Kidney (tissue), 14 donors: Measurements from ENCODE around the gene ATG4A. TPM values are rescaled to one million over a fixed set of nuclear protein-coding genes. Genes with fewer than 3 reads are reported as not detected.

Experiments
- DNase-seq, 5 donors: peaks; one replicate each; pipeline ENCODE4 v3.0.0-alpha.2; 2013 to 2020
- FAIRE-seq: peaks from 2 replicates; lab custom pipeline; 2012; peaks lifted over from hg19 to GRCh38; lab: Jason Lieb, UNC
- H3K27ac ChIP-seq, 2 donors: one replicate each; pipeline ENCODE4 v1.7.0; 2013; ENCODE audit warnings: low read depth in 2 of 2, low read length in 2 of 2, inconsistent platforms in 1 of 2
- H3K27me3 ChIP-seq: one replicate; pipeline ENCODE4 v1.7.1; 2013; ENCODE audit warnings: low read length, inconsistent platforms; ENCODE audit not compliant: control insufficient read depth, insufficient read depth
- H3K36me3 ChIP-seq, 3 donors: one replicate each; pipeline versions ENCODE4 v1.7.0 to v1.7.1; 2013; ENCODE audit warnings: low read length in 3 of 3, control low read depth in 1 of 3, inconsistent platforms in 1 of 3; ENCODE audit not compliant: insufficient read depth in 3 of 3, control insufficient read depth in 2 of 3
- H3K4me1 ChIP-seq, 3 donors: one replicate each; pipeline versions ENCODE4 v1.7.0 to v1.7.1; 2013; ENCODE audit warnings: low read length in 3 of 3, inconsistent platforms in 1 of 3, low read depth in 1 of 3; ENCODE audit not compliant: control insufficient read depth in 2 of 3, insufficient read depth in 2 of 3
- H3K4me3 ChIP-seq, 3 donors: one replicate each; pipeline versions ENCODE4 v1.7.0 to v1.8.1; 2013; ENCODE audit warnings: low read length in 3 of 3, control low read depth in 1 of 3, inconsistent platforms in 1 of 3
- H3K9ac ChIP-seq, 3 donors: one replicate each; pipeline versions ENCODE4 v1.7.0 to v1.7.1; 2013; ENCODE audit warnings: low read length in 3 of 3, control low read depth in 1 of 3, inconsistent platforms in 1 of 3
- H3K9me3 ChIP-seq, 3 donors: one replicate each; pipeline versions ENCODE4 v1.7.0 to v1.7.1; 2013; ENCODE audit warnings: low read length in 3 of 3, control low read depth in 1 of 3, inconsistent platforms in 1 of 3; ENCODE audit not compliant: control insufficient read depth in 2 of 3, insufficient read depth in 1 of 3
- CTCF ChIP-seq: IDR thresholded peaks from 3 replicates; pipeline ENCODE4 v1.5.1; 2012; ENCODE audit warnings: mild to moderate bottlenecking, moderate library complexity, borderline replicate concordance; ENCODE audit not compliant: insufficient read depth; ENCODE audit errors: extremely low read depth
- intact Hi-C: fragments of 100-400 bp; cut with DNase I; formaldehyde crosslinking; loops from one replicate; pipeline ENCODE4 v1.11.1; 2022
- polyA plus RNA-seq: library from polyadenylated mRNA; stranded (reverse); fragments of 350-450 nt; fragmentation: Illumina TruSeq; extraction: RNeasy Lipid Tissue Mini Kit (QIAGEN cat#74804); gene quantifications from one replicate; pipeline ENCODE4 v1.2.3, GENCODE V29; 2014; ENCODE audit warnings: low read depth, low replicate concordance; ENCODE audit not compliant: insufficient read depth
- total RNA-seq: library from RNA; stranded (reverse); fragmentation: NEBNext Ultra II Directional; extraction: Animal tissue kit (Norgen Biotek cat#: 25700); gene quantifications from one replicate; pipeline ENCODE4 v1.2.1, GENCODE V29; 2021
- donor health status: control.
- donor health status: control.
- donor health status: control.
- donor health status: control.
- donor health status: control.
- donor health status: DM: yes; HTN: yes; CAD: no.
- donor health status: Normal renal cell carcinoma (clear cell type).

Gene ATG4A
- total and polyA plus RNA-seq, 2 donors from 2014 or later, result 14.7 to 17.1 TPM

DNA sequence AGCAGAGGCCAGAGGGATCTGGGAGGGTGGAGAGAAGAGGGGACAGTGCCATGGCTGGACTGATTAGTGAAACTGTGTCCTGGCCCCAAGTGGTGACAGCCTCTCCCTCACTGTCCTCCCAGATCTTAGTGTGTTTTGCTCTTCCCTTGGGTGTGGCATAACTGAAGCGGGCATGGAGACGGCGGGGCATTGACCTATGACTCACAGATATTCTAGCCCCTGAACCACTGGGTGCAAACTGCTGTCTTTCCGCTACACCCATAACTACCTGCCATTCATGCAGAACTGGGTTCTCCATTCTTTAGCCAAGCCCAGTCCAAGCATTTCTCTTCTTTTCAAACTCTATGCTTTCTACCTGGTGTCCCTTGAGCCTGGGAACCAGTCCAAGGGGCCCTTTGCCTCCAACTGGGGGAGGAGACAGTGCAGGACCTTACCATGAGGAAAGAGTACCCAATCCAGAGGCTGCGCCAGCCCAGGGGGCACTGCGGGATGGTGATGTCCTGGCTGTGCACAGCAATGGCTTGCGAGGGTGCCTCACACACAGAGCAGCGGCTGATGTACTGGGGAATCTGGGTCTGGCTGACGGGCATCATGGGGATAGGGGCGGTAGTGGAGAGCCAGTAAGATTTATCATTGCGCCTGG is 67.6 kb downstream of the ATG4A start:
- Histone ChIP-seq H3K4me1 (no peaks in the 10 kb centered on the region), H3K9ac (no peak overlapping the region), H3K27me3 (peaks cover 2% of the 10 kb centered on the region), H3K9me3 (no peaks in the 10 kb centered on the region), H3K36me3 (no peaks in the 10 kb centered on the region), H3K4me3 (no peak overlapping the region), H3K27ac (no peak overlapping the region)
- intact Hi-C loops, result no loop called here
- DNase-seq, result no peak
- TF ChIP-seq CTCF, result no peak
- no peak for FAIRE-seq

DNA sequence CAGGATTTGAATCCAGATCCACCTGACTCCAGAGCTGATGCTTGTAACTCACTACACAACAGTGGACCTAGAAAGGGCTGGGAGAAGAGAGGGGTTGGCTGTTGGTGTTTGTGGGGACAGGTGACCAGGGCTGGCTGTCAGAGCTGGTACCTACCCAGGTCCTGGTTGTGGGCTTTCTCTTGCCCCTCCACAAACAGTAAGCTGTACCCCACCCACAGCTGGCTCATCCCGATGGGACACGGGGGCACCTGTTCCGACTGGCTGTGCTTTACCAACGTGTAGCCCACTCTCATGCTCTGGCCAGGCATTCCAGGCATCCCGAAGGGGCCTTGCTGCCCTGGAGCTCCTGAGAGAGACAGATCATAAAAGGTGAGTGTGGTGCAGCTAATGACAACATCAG is 68.7 kb downstream of the ATG4A start:
- no peak for TF ChIP-seq CTCF
- Histone ChIP-seq H3K27me3 (peaks cover 2% of the 10 kb centered on the region), H3K9ac (no peak overlapping the region), H3K9me3 (no peaks in the 10 kb centered on the region), H3K36me3 (no peaks in the 10 kb centered on the region), H3K4me1 (no peaks in the 10 kb centered on the region), H3K4me3 (no peak overlapping the region), H3K27ac (no peak overlapping the region)
- DNase-seq (no peak), FAIRE-seq (no peak)
- intact Hi-C loops, result no loop called here

- peaks cover 2% of the 10 kb centered on the region for H3K27me3 ChIP-seq
- H3K9ac ChIP-seq, result no peak overlapping the region
- H3K4me1 ChIP-seq, result no peaks in the 10 kb centered on the region
- H3K4me3 ChIP-seq, result no peak overlapping the region
- H3K27ac ChIP-seq, result no peak overlapping the region
- H3K36me3 ChIP-seq, result no peaks in the 10 kb centered on the region
- FAIRE-seq, result no peak
- no peak for DNase-seq
- TF ChIP-seq CTCF, result no peak
- H3K9me3 ChIP-seq, result no peaks in the 10 kb centered on the region
- intact Hi-C loops, result no loop called here
Observed at GRCh38 chrX:108162265-108162664, 70.7 kb downstream of the ATG4A start.
